K562 (cell line): ENCODE measurements around the gene NSG2. TPM values are rescaled to one million over a fixed set of nuclear protein-coding genes. Genes with fewer than 3 reads are reported as not detected.
A peak's percentile ranks its signal among the peaks of the same experiment; 100 is the strongest.

ENCODE experiments used
- ATAC-seq: fragments of 200-7000 bp; cut with Tn5 transposase; 3 replicates; pipeline ENCODE4 v1.9.1; 2020; ENCODE audit warnings: moderate library complexity
- BruUV-seq: library from RNA; stranded (reverse); fragments of 400-500 nt; replicated peaks from 2 replicates; lab custom pipeline; 2021; lab: Mats Ljungman, UMichigan
- CTCF ChIA-PET: fragments of 300-600 bp; formaldehyde crosslinking; extraction: SDS; loops from one replicate; lab custom pipeline; 2021; ENCODE audit warnings: low intra/inter-chr PET ratio; lab: Yijun Ruan, JAX
- POLR2A ChIA-PET: fragments of 300-600, 350-650 bp; sonication (Branson Sonifier 250); formaldehyde crosslinking; extraction: SDS; loops from one replicate; lab custom pipeline; 2021; ENCODE audit warnings: antibody characterized with exemption, inconsistent platforms; lab: Yijun Ruan, JAX
- DNase-seq, 4 experiments: peaks; one replicate each; pipeline versions ENCODE4 v3.0.0 to v3.0.0-alpha.2; 2011 to 2018; ENCODE audit warnings: low spot score in 3 of 4, mixed read lengths in 3 of 4; ENCODE audit errors: extremely low read depth in 1 of 4
- FAIRE-seq: peaks from 2 replicates; lab custom pipeline; 2011; peaks lifted over from hg19 to GRCh38; lab: Jason Lieb, UNC
- H2AFZ ChIP-seq: 2 replicates; pipeline ENCODE4 v1.6.0; 2011; ENCODE audit warnings: low read depth, low read length, control low read depth, inconsistent platforms
- H3K27ac ChIP-seq: fragments of 200-600 bp; 3 replicates; pipeline ENCODE4 v1.8.0; 2011; ENCODE audit warnings: low read depth, mild to moderate bottlenecking, control low read depth, inconsistent platforms, low read length, moderate library complexity, mixed read lengths; ENCODE audit errors: extremely low read depth
- H3K27me3 ChIP-seq, 2 experiments: fragments of 300-600 bp in 1 of 2; 2 replicates in 1 of 2; 3 replicates in 1 of 2; pipeline versions ENCODE4 v1.6.0 to v1.8.0; 2011; ENCODE audit warnings: inconsistent platforms in 2 of 2, low read length in 2 of 2, mild to moderate bottlenecking in 1 of 2, mixed read lengths in 1 of 2, moderate library complexity in 1 of 2; ENCODE audit not compliant: control insufficient read depth in 2 of 2, insufficient read depth in 2 of 2
- H3K36me3 ChIP-seq: fragments of 300-600 bp; 3 replicates; pipeline ENCODE4 v1.8.0; 2011; ENCODE audit warnings: mild to moderate bottlenecking, low read length, inconsistent platforms; ENCODE audit not compliant: control insufficient read depth, insufficient read depth
- H3K4me1 ChIP-seq, 2 experiments: fragments of 200-600 bp in 1 of 2; replicated peaks in 1 of 2; 2 replicates in 1 of 2; 3 replicates in 1 of 2; pipeline versions ENCODE4 v1.5.1 to v1.8.0; 2011; ENCODE audit warnings: inconsistent platforms in 2 of 2, low read length in 2 of 2, mild to moderate bottlenecking in 1 of 2, mixed read lengths in 1 of 2, moderate library complexity in 1 of 2; ENCODE audit not compliant: control insufficient read depth in 2 of 2, insufficient read depth in 2 of 2
- H3K4me2 ChIP-seq: 2 replicates; pipeline ENCODE4 v1.6.1; 2011; ENCODE audit warnings: low read length, control low read depth, inconsistent platforms, mixed read lengths; ENCODE audit not compliant: insufficient read depth
- H3K4me3 ChIP-seq: fragments of 200-600 bp; sonication (generic), shearing (Covaris generic); 2 replicates; pipeline ENCODE4 v1.5.1; 2016; ENCODE audit warnings: control low read depth, inconsistent platforms
- H3K79me2 ChIP-seq: fragments of 200-600 bp; 3 replicates; pipeline ENCODE4 v1.8.0; 2011; ENCODE audit warnings: low read length, inconsistent platforms; ENCODE audit not compliant: control insufficient read depth, insufficient read depth
- H3K9ac ChIP-seq, 2 experiments: 2 replicates each; pipeline versions ENCODE4 v1.6.0 to v1.6.1; 2011; ENCODE audit warnings: low read depth in 2 of 2, low read length in 2 of 2, control low read depth in 1 of 2, inconsistent platforms in 1 of 2, mild to moderate bottlenecking in 1 of 2, mixed read lengths in 1 of 2; ENCODE audit not compliant: insufficient read depth in 1 of 2
- H3K9me1 ChIP-seq: one replicate; pipeline ENCODE4 v1.6.0; 2011; ENCODE audit warnings: inconsistent platforms, mild to moderate bottlenecking, low read length, moderate library complexity; ENCODE audit not compliant: control insufficient read depth, insufficient read depth
- H3K9me3 ChIP-seq: replicated peaks from 2 replicates; pipeline ENCODE4 v1.5.1; 2011; ENCODE audit warnings: low read depth, low read length, inconsistent platforms; ENCODE audit not compliant: control insufficient read depth, insufficient read depth
- H4K20me1 ChIP-seq: replicated peaks from 2 replicates; pipeline ENCODE4 v1.6.1; 2011; ENCODE audit warnings: low read length, inconsistent platforms, mixed read lengths; ENCODE audit not compliant: control insufficient read depth, insufficient read depth
- CTCF ChIP-seq, 3 experiments: IDR thresholded peaks in 2 of 3; conservative IDR thresholded peaks in 1 of 3; 2 replicates each; pipeline ENCODE4 v1.5.1; 2011 to 2012; ENCODE audit warnings: low read length in 3 of 3, mild to moderate bottlenecking in 3 of 3, control low read depth in 2 of 3, improper control_type of control experiment in 1 of 3, inconsistent platforms in 1 of 3, low read depth in 1 of 3, mixed read lengths in 1 of 3, moderate library complexity in 1 of 3; ENCODE audit not compliant: insufficient read depth in 2 of 3
- MAFG ChIP-seq: fragments of 450-650 bp; conservative IDR thresholded peaks from 2 replicates; pipeline ENCODE4 v1.6.1; 2016; ENCODE audit warnings: missing genetic modification characterization, missing compliant biosample characterization
- SRSF7 ChIP-seq: fragments of 200-400 bp; formaldehyde crosslinking; optimal IDR thresholded peaks from 2 replicates; pipeline ENCODE3; 2017; ENCODE audit warnings: mild to moderate bottlenecking, low read depth, low read length
- ZNF436 ChIP-seq: fragments of 250-450, 450-650 bp; sonication (Bioruptor Pico); formaldehyde crosslinking; IDR thresholded peaks from 2 replicates; pipeline ENCODE4 v1.7.0; 2020; ENCODE audit warnings: mild to moderate bottlenecking
- WGBS: fragments of 100-300 bp; shearing (Covaris generic); methylation state at CpG from one replicate; pipeline ENCODE4 v1.1.6; 2016; ENCODE audit warnings: low coverage, mixed read lengths; ENCODE audit not compliant: insufficient coverage; ENCODE audit errors: missing lambda C conversion rate; 5-methylcytosine and 5-hydroxymethylcytosine counted together
- in situ Hi-C: fragments of 300-500 bp; cut with MboI; formaldehyde crosslinking; loops from 4 replicates; pipeline ENCODE4 v1.15.0; 2018; ENCODE audit warnings: inconsistent platforms, mixed read lengths
- intact Hi-C: fragments of 100-400 bp; cut with micrococcal nuclease; formaldehyde crosslinking; loops from 2 replicates; pipeline ENCODE4 v1.14.2; 2022
- polyA plus RNA-seq, 8 experiments: library from polyadenylated mRNA; depleted of rRNA in 4 of 8; stranded (reverse) in 5 of 8; unstranded in 3 of 8; fragments of >200 nt; fragmentation: Nextera tagmentation in 2 of 8; fragmentation: Illumina TruSeq in 1 of 8; extraction: Ambion mirVana in 2 of 8; extraction: Trizol in 1 of 8; gene quantifications; 2 replicates each; pipeline versions ENCODE4 v1.2.1 to v1.2.3, GENCODE V29; 2011 to 2014; ENCODE audit warnings: inconsistent platforms in 1 of 8, missing spikeins in 1 of 8
- total RNA-seq, 7 experiments: library from RNA; depleted of rRNA in 6 of 7; stranded (reverse); fragments of >200 nt in 6 of 7; fragmentation: Illumina TruSeq in 2 of 7; extraction: Trizol in 2 of 7; gene quantifications; 2 replicates each; pipeline versions ENCODE4 v1.2.1 to v1.2.3, GENCODE V29; 2011 to 2021; ENCODE audit warnings: low replicate concordance in 1 of 7

The NSG2 gene
- total and polyA plus RNA-seq, 9 of the 15 experiments (the other 6 are each of a cell fraction or from before 2014, with no cell fraction given), result not detected

GRCh38 chr5:174008922-174009321, 36.6 kb upstream of the NSG2 start:
- CTCF ChIA-PET, result no interaction called here
- 0% methylated on average over 5 of the region's 5 CpGs for WGBS
- Histone ChIP-seq H3K4me3 (no peak overlapping the region), H3K36me3 (no peaks in the 10 kb centered on the region), H3K27me3 (no peaks in the 10 kb centered on the region), H3K4me1 (no peaks in the 10 kb centered on the region), H4K20me1 (no peaks in the 10 kb centered on the region), H3K9me1 (no peaks in the 10 kb centered on the region), H3K9ac (no peak overlapping the region), H2AFZ (no peak overlapping the region), H3K79me2 (no peaks in the 10 kb centered on the region), H3K4me2 (no peak overlapping the region), H3K27ac (no peak overlapping the region), H3K9me3 (no peaks in the 10 kb centered on the region)
- POLR2A ChIA-PET, result no interaction called here
- FAIRE-seq (no peak), DNase-seq (peak in 1 of 4 experiments; percentile 7), ATAC-seq (peak; percentile 79)
- TF ChIP-seq MAFG, result no peak
- TF ChIP-seq CTCF (IDR thresholded peaks at IDR 0.05 in 2 of 3, conservative IDR thresholded peaks at IDR 0.05 in 1 of 3; ENCODE audit: insufficient read depth in 2 of 3, low read depth in 1 of 3, low read length in 3 of 3), result 0 out of 6 replicates have a peak, but pooled peaks of 1 of the 3 experiments have one; percentile 12
- intact Hi-C loops, result no loop called here
- BruUV-seq, result no TSS peak
- in situ Hi-C loops, result no loop called here

- intact Hi-C loops, result no loop called here
- H3K27me3 ChIP-seq, result no peaks in the 10 kb centered on the region
- no TSS peak for BruUV-seq
- H3K27ac ChIP-seq, result no peak overlapping the region
- H3K79me2 ChIP-seq, result no peaks in the 10 kb centered on the region
- FAIRE-seq, result no peak
- POLR2A ChIA-PET, result interaction anchor here (0.7 kb wide), 1 partner anchor 16 kb away, joined by 4 read pairs; no protein-coding TSS in a partner anchor
- no peaks in the 10 kb centered on the region for H3K36me3 ChIP-seq
- DNase-seq, result no peak
- no peaks in the 10 kb centered on the region for H4K20me1 ChIP-seq
- H2AFZ ChIP-seq, result no peak overlapping the region
- in situ Hi-C loops, result loop anchor here (10.0 kb wide), 1 partner anchor 1434 kb away; the partner anchor contains the start of gene DRD1
- H3K4me2 ChIP-seq, result no peak overlapping the region
- WGBS, result 0% methylated on average over 1 of the region's 1 CpG
- H3K9me1 ChIP-seq, result no peaks in the 10 kb centered on the region
- H3K9me3 ChIP-seq, result no peaks in the 10 kb centered on the region
- H3K4me1 ChIP-seq, result no peaks in the 10 kb centered on the region
- TF ChIP-seq SRSF7, result no peak
- no peak for TF ChIP-seq ZNF436 (CRISPR knock-in tag)
- TF ChIP-seq, all 486 proteins: peak for 0
- no peak overlapping the region for H3K9ac ChIP-seq
- CTCF ChIA-PET, result no interaction called here
- H3K4me3 ChIP-seq, result no peak overlapping the region
- no peak for ATAC-seq
Measured at GRCh38 chr5:174010365-174010764, 35.1 kb upstream of the NSG2 start.
